ENCODE results near the gene CROT. TPM values are rescaled to one million over a fixed set of nuclear protein-coding genes. Genes with fewer than 3 reads are reported as not detected.
A peak's percentile ranks its signal among the peaks of the same experiment; 100 is the strongest.

CROT gene
- polyA plus RNA-seq, 2 of the 4 experiments (the other 2 are of a cell fraction): 12.3 to 18.2 TPM

GRCh38 chr7:87416682-87417587 lies 71.5 kb downstream of the CROT start:
- CTCF ChIA-PET: interaction anchor here (0.6 to 9.2 kb wide), 36 partner anchors 10 to 500 kb away, joined by 3 to 195 read pairs (median 4); partner anchors contain the start of gene CROT
- H3K27ac ChIP-seq: no peak overlapping the region
- no peak overlapping the region for H3K4me3 ChIP-seq
- no peaks in the 10 kb centered on the region for H3K9me3 ChIP-seq
- 42% methylated on average over 5 of the region's 5 CpGs for WGBS (ENCODE audit: missing lambda C conversion rate)
- DNase-seq (ENCODE audit: low read depth in 1 of 2, low spot score in 1 of 2): peak in 1 of 2 experiments; percentile 67
- POLR2A ChIA-PET: no interaction called here
- no peak overlapping the region for H3K4me2 ChIP-seq
- peak; percentile 49 to 85; a peak in 3 of 6 replicates for ATAC-seq
- FAIRE-seq: peak; percentile 84
- TF ChIP-seq MAZ (IDR thresholded peaks at IDR 0.05; ENCODE audit: borderline replicate concordance, low read depth, low read length) (no peak), SMC3 (IDR thresholded peaks at IDR 0.05) (peak; percentile 97), RAD21 (conservative IDR thresholded peaks at IDR 0.05 in 1 of 2, IDR thresholded peaks at IDR 0.05 in 1 of 2) (peak; percentile 92 to 95), PHF8 (IDR thresholded peaks at IDR 0.05; ENCODE audit: borderline replicate concordance, low read depth) (no peak), CEBPB (IDR thresholded peaks at IDR 0.05) (no peak), EHF (CRISPR knock-in tag; IDR thresholded peaks at IDR 0.05) (no peak), MAFK (IDR thresholded peaks at IDR 0.05; ENCODE audit: partially characterized antibody) (peak; percentile 38), POLR2AphosphoS2 (conservative IDR thresholded peaks at IDR 0.05; ENCODE audit: low read length) (no peak), USF2 (IDR thresholded peaks at IDR 0.05) (no peak), CTCF (IDR thresholded peaks at IDR 0.05) (peak; percentile 92)
- H3K4me1 ChIP-seq: peaks cover 20% of the 10 kb centered on the region; the same call in 2 of the 3 replicates

GRCh38 chr7:87420173-87420572 lies 74.7 kb downstream of the CROT start:
- Histone ChIP-seq H3K4me1 (peaks cover 4% of the 10 kb centered on the region; the same call in 2 of the 3 replicates), H3K4me3 (no peak overlapping the region), H3K27ac (no peak overlapping the region), H3K4me2 (no peak overlapping the region), H3K9me3 (no peaks in the 10 kb centered on the region)
- TF ChIP-seq MAX (IDR thresholded peaks at IDR 0.05): no peak
- TF ChIP-seq FOXS1 (CRISPR knock-in tag; IDR thresholded peaks at IDR 0.05): no peak
- TF ChIP-seq RFX5 (IDR thresholded peaks at IDR 0.05): no peak
- no peak for TF ChIP-seq POLR2A (IDR thresholded peaks at IDR 0.05; ENCODE audit: low read length)
- no peak for TF ChIP-seq HOXB13 (CRISPR knock-in tag; IDR thresholded peaks at IDR 0.05; ENCODE audit: low read depth)
- TF ChIP-seq FOSB (CRISPR knock-in tag; IDR thresholded peaks at IDR 0.05): no peak
- no peak for TF ChIP-seq EP300 (IDR thresholded peaks at IDR 0.05)
- no peak for TF ChIP-seq ZFP36 (IDR thresholded peaks at IDR 0.05; ENCODE audit: borderline replicate concordance, partially characterized antibody)
- TF ChIP-seq HMGXB4 (CRISPR knock-in tag; IDR thresholded peaks at IDR 0.05; ENCODE audit: borderline replicate concordance): no peak
- no peak for TF ChIP-seq ZSCAN20 (CRISPR knock-in tag; IDR thresholded peaks at IDR 0.05)
- no peak for TF ChIP-seq CHD2 (IDR thresholded peaks at IDR 0.05; ENCODE audit: low read length, partially characterized antibody)
- TF ChIP-seq POLR2AphosphoS2 (conservative IDR thresholded peaks at IDR 0.05; ENCODE audit: low read length): no peak
- TF ChIP-seq SREBF2 (IDR thresholded peaks at IDR 0.05): no peak
- TF ChIP-seq CBX8 (IDR thresholded peaks at IDR 0.05): no peak
- DNase-seq (ENCODE audit: low read depth in 1 of 2, low spot score in 1 of 2) (no peak), ATAC-seq (no peak), FAIRE-seq (no peak)
- POLR2A ChIA-PET: no interaction called here
- WGBS (ENCODE audit: missing lambda C conversion rate): 69% methylated on average over 4 of the region's 4 CpGs
- CTCF ChIA-PET: interaction anchor here (0.7 to 9.2 kb wide), 2 partner anchors 59 to 105 kb away, joined by 3 to 195 read pairs; no protein-coding TSS in a partner anchor
